HL-60 (cell line): ENCODE results near the gene TMEM91.

Experiments
- CTCF ChIP-seq: IDR thresholded peaks from one replicate; pipeline ENCODE4 v1.5.1; 2011; ENCODE audit warnings: low read length, control low read depth, inconsistent platforms; ENCODE audit not compliant: insufficient read depth
- GABPA ChIP-seq: IDR thresholded peaks from 2 replicates; pipeline ENCODE4 v1.6.1; 2012; ENCODE audit warnings: low read depth
- POLR2AphosphoS5 ChIP-seq: IDR thresholded peaks from 2 replicates; pipeline ENCODE4 v1.6.1; 2012; ENCODE audit warnings: low read depth
- TF ChIP-seq, protein P1 (sequence below): IDR thresholded peaks from 2 replicates; pipeline ENCODE4 v1.6.1; 2012; ENCODE audit warnings: low read depth; ENCODE audit not compliant: insufficient replicate concordance

GRCh38 chr19:41328842-41329225 lies 47.5 kb upstream of the TMEM91 start:
- TF ChIP-seq GABPA (no peak), CTCF (no peak), POLR2AphosphoS5 (no peak)
- TF ChIP-seq, protein P1, sequence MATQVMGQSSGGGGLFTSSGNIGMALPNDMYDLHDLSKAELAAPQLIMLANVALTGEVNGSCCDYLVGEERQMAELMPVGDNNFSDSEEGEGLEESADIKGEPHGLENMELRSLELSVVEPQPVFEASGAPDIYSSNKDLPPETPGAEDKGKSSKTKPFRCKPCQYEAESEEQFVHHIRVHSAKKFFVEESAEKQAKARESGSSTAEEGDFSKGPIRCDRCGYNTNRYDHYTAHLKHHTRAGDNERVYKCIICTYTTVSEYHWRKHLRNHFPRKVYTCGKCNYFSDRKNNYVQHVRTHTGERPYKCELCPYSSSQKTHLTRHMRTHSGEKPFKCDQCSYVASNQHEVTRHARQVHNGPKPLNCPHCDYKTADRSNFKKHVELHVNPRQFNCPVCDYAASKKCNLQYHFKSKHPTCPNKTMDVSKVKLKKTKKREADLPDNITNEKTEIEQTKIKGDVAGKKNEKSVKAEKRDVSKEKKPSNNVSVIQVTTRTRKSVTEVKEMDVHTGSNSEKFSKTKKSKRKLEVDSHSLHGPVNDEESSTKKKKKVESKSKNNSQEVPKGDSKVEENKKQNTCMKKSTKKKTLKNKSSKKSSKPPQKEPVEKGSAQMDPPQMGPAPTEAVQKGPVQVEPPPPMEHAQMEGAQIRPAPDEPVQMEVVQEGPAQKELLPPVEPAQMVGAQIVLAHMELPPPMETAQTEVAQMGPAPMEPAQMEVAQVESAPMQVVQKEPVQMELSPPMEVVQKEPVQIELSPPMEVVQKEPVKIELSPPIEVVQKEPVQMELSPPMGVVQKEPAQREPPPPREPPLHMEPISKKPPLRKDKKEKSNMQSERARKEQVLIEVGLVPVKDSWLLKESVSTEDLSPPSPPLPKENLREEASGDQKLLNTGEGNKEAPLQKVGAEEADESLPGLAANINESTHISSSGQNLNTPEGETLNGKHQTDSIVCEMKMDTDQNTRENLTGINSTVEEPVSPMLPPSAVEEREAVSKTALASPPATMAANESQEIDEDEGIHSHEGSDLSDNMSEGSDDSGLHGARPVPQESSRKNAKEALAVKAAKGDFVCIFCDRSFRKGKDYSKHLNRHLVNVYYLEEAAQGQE, result no peak
